ENCODE results near the gene CKAP5. TPM values are rescaled to one million over a fixed set of nuclear protein-coding genes. Genes with fewer than 3 reads are reported as not detected.

The CKAP5 gene
- total RNA-seq, 4 donors from 2014 or later: 39.8 to 46.9 (median 43.4) TPM

DNA sequence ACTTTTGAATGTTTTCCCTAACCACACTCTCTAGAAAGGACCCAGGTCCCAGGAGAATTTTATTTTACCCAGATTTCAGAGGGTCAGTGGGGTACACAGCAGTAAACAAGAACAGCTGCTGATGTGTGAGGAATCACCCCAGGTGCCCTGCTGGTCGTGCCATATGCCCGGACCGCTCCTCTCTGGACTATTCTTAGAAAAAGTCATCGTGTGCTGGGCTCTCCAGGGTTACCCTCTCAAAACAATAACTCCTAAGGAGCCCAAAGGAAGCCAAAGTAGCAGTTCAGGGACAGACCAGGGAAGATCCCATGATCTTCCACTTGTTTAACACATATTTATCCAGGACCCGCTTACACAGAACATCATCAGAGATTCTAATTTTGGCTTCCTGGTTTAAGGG, 42.6 kb upstream of the CKAP5 start:
- Histone ChIP-seq H3K4me1 (no peaks in the 10 kb centered on the region), H3K4me3 (no peak overlapping the region), H3K9me3 (no peaks in the 10 kb centered on the region), H3K27me3 (no peaks in the 10 kb centered on the region), H3K36me3 (peaks cover 0 to 14% of the 10 kb centered on the region in 2 donors), H3K27ac (no peak overlapping the region)
- TF ChIP-seq CTCF (IDR thresholded peaks at IDR 0.05) (no peak), EP300 (IDR thresholded peaks at IDR 0.05) (no peak), POLR2A (IDR thresholded peaks at IDR 0.05) (no peak), POLR2AphosphoS5 (IDR thresholded peaks at IDR 0.05) (no peak)
- 86% methylated on average over 4 of the region's 5 CpGs; no CpG with 5 or more reads in 1 of the 2 donors for WGBS, 2 donors (ENCODE audit: low coverage in 1 of 2)
- no peak for ATAC-seq

DNA sequence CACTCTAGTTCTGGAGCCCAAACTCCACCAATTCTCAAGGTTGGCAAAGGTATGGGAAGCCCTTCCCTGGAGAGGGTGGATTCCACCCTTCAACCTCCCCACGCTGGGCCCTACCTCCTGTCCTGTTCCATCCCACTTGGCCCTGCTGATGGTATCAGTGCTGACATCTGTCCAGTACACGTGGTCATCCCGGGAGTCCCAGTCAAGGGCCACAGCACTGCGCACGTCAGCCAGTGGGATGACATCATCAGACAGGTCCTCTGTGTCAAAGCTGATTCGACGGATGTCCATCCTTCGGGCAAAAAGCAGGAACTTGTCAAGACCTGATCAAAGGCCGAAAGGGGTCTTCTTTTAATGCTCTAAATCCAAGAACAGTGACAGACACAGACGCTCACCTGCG, 40.1 kb upstream of the CKAP5 start:
- no peak overlapping the region for H3K27ac ChIP-seq
- ATAC-seq: no peak
- H3K4me1 ChIP-seq: no peaks in the 10 kb centered on the region
- no peaks in the 10 kb centered on the region for H3K9me3 ChIP-seq
- peaks cover 0 to 20% of the 10 kb centered on the region in 2 donors for H3K36me3 ChIP-seq
- 60 to 82% methylated on average over 1 to 3 of the region's 11 CpGs for WGBS, 2 donors (ENCODE audit: low coverage in 1 of 2)
- H3K4me3 ChIP-seq: no peak overlapping the region
- no peaks in the 10 kb centered on the region for H3K27me3 ChIP-seq
- TF ChIP-seq POLR2AphosphoS5 (IDR thresholded peaks at IDR 0.05): no peak
- TF ChIP-seq CTCF (IDR thresholded peaks at IDR 0.05): no peak
- TF ChIP-seq POLR2A (IDR thresholded peaks at IDR 0.05): no peak
- no peak for TF ChIP-seq EP300 (IDR thresholded peaks at IDR 0.05)

GRCh38 chr11:46879056-46879585, 33.0 kb upstream of the CKAP5 start:
- H3K4me3 ChIP-seq: no peak overlapping the region
- H3K27me3 ChIP-seq: no peaks in the 10 kb centered on the region
- no peaks in the 10 kb centered on the region for H3K4me1 ChIP-seq
- no peaks in the 10 kb centered on the region for H3K9me3 ChIP-seq
- peaks cover 0 to 35% of the 10 kb centered on the region in 2 donors for H3K36me3 ChIP-seq
- TF ChIP-seq CTCF (IDR thresholded peaks at IDR 0.05): no peak
- TF ChIP-seq EP300 (IDR thresholded peaks at IDR 0.05): no peak
- H3K27ac ChIP-seq: no peak overlapping the region
- ATAC-seq: no peak
- 64 to 91% methylated on average over 1 to 6 of the region's 10 CpGs for WGBS, 2 donors (ENCODE audit: low coverage in 1 of 2)

- no peak for ATAC-seq
- Histone ChIP-seq H3K4me3 (no peak overlapping the region), H3K27me3 (no peaks in the 10 kb centered on the region), H3K36me3 (peaks cover 0 to 39% of the 10 kb centered on the region in 2 donors), H3K4me1 (no peaks in the 10 kb centered on the region), H3K27ac (no peak overlapping the region), H3K9me3 (no peaks in the 10 kb centered on the region)
- WGBS, 2 donors (ENCODE audit: low coverage in 1 of 2): 100% methylated on average over 1 of the region's 1 CpG; no CpG with 5 or more reads in 1 of the 2 donors
- TF ChIP-seq POLR2AphosphoS5 (IDR thresholded peaks at IDR 0.05) (no peak), POLR2A (IDR thresholded peaks at IDR 0.05) (no peak), EP300 (IDR thresholded peaks at IDR 0.05) (no peak), CTCF (IDR thresholded peaks at IDR 0.05) (no peak)
Observed at GRCh38 chr11:46877580-46877979, 31.5 kb upstream of the CKAP5 start.

- H3K4me3 ChIP-seq: no peak overlapping the region
- no peaks in the 10 kb centered on the region for H3K4me1 ChIP-seq
- H3K36me3 ChIP-seq: peaks cover 0 to 44% of the 10 kb centered on the region in 2 donors
- ATAC-seq: no peak
- H3K9me3 ChIP-seq: no peaks in the 10 kb centered on the region
- H3K27ac ChIP-seq: no peak overlapping the region
- no peak for TF ChIP-seq CTCF (IDR thresholded peaks at IDR 0.05)
- TF ChIP-seq EP300 (IDR thresholded peaks at IDR 0.05): no peak
- no peak for TF ChIP-seq POLR2A (IDR thresholded peaks at IDR 0.05)
- TF ChIP-seq POLR2AphosphoS5 (IDR thresholded peaks at IDR 0.05): no peak
- no peaks in the 10 kb centered on the region for H3K27me3 ChIP-seq
- WGBS, 2 donors (ENCODE audit: low coverage in 1 of 2): 88 to 92% methylated on average over 4 to 5 of the region's 11 CpGs
Observed at GRCh38 chr11:46876471-46876870, 30.4 kb upstream of the CKAP5 start.

Data from gastroesophageal sphincter (tissue), 4 donors.